Hematopoietic multipotent progenitor cell treated with erythropoietin and hydrocortisone succinate and interleukin-3 and kit ligand, for 4 days (in vitro differentiated cells): Measurements from ENCODE around the gene EGFR.
A peak's percentile ranks its signal among the peaks of the same experiment; 100 is the strongest.

Source experiments
- DNase-seq: peaks from one replicate; pipeline ENCODE4 v3.0.0-alpha.2; 2015

The EGFR gene

GRCh38 chr7:55043691-55044370, 25.0 kb downstream of the EGFR start:
- DNase-seq, result no peak

- DNase-seq, result no peak
Observed at GRCh38 chr7:55044371-55044717, 25.5 kb downstream of the EGFR start.

GRCh38 chr7:55044791-55045190, 26.0 kb downstream of the EGFR start:
- no peak for DNase-seq

- DNase-seq, result no peak
Observed at GRCh38 chr7:55046582-55047342, 27.9 kb downstream of the EGFR start.

- no peak for DNase-seq
Observed at GRCh38 chr7:55048221-55048859, 29.5 kb downstream of the EGFR start.

GRCh38 chr7:55050281-55050680, 31.5 kb downstream of the EGFR start:
- DNase-seq, result no peak

- DNase-seq, result no peak
Observed at GRCh38 chr7:55052081-55052480, 33.3 kb downstream of the EGFR start.

GRCh38 chr7:55052741-55053427, 34.1 kb downstream of the EGFR start:
- no peak for DNase-seq

GRCh38 chr7:55053651-55054571, 35.1 kb downstream of the EGFR start:
- DNase-seq, result no peak

GRCh38 chr7:55054758-55055157, 35.9 kb downstream of the EGFR start:
- DNase-seq, result no peak

GRCh38 chr7:55055479-55055878, 36.7 kb downstream of the EGFR start:
- peak; percentile 6 for DNase-seq

- no peak for DNase-seq
Observed at GRCh38 chr7:55056068-55056467, 37.3 kb downstream of the EGFR start.

- no peak for DNase-seq
Observed at GRCh38 chr7:55056577-55057480, 38.0 kb downstream of the EGFR start.

- no peak for DNase-seq
Observed at GRCh38 chr7:55058314-55058713, 39.5 kb downstream of the EGFR start.

GRCh38 chr7:55059021-55059420, 40.2 kb downstream of the EGFR start:
- DNase-seq, result peak; percentile 1

- DNase-seq, result no peak
Observed at GRCh38 chr7:55060085-55060484, 41.3 kb downstream of the EGFR start.

GRCh38 chr7:55060636-55061022, 41.8 kb downstream of the EGFR start:
- DNase-seq, result no peak

- DNase-seq, result no peak
Observed at GRCh38 chr7:55061726-55062499, 43.1 kb downstream of the EGFR start.

- DNase-seq, result no peak
Observed at GRCh38 chr7:55063061-55063460, 44.2 kb downstream of the EGFR start.

- no peak for DNase-seq
Observed at GRCh38 chr7:55063633-55064032, 44.8 kb downstream of the EGFR start.

GRCh38 chr7:55065079-55065478, 46.3 kb downstream of the EGFR start:
- DNase-seq, result no peak
